Panc1 (cell line): ENCODE measurements around the gene SPPL2A. TPM values are rescaled to one million over a fixed set of nuclear protein-coding genes. Genes with fewer than 3 reads are reported as not detected.

Source experiments
- ATAC-seq: fragments of 200-7000 bp; cut with Tn5 transposase; 2 replicates; pipeline ENCODE4 v1.9.1; 2020; ENCODE audit warnings: mild to moderate bottlenecking, moderate library complexity
- BruUV-seq: library from RNA; stranded (reverse); fragments of 400-500 nt; replicated peaks from 2 replicates; lab custom pipeline; 2021; lab: Mats Ljungman, UMichigan
- CTCF ChIA-PET: fragments of 300-600 bp; sonication (Branson Sonifier 250); formaldehyde crosslinking; loops from one replicate; lab custom pipeline; 2022; ENCODE audit warnings: antibody characterized with exemption; lab: Charles Lee
- POLR2A ChIA-PET: fragments of 300-600 bp; sonication (Branson Sonifier 250); formaldehyde crosslinking; loops from one replicate; lab custom pipeline; 2022; ENCODE audit warnings: antibody characterized with exemption; lab: Charles Lee
- DNase-seq: peaks from one replicate; pipeline ENCODE4 v3.0.0-alpha.2; 2010; ENCODE audit warnings: low read depth, low spot score
- H3K27ac ChIP-seq: 2 replicates; pipeline ENCODE4 v1.5.1; 2011; ENCODE audit warnings: mild to moderate bottlenecking, low read length, inconsistent platforms
- H3K27me3 ChIP-seq: fragments of 200-500 bp; sonication (Bioruptor generic); 2 replicates; pipeline ENCODE4 v1.6.0; 2014; ENCODE audit warnings: low read length, inconsistent platforms; ENCODE audit not compliant: control insufficient read depth, insufficient read depth
- H3K36me3 ChIP-seq: fragments of 200-500 bp; sonication (Bioruptor generic); 2 replicates; pipeline ENCODE4 v1.5.1; 2014; ENCODE audit warnings: inconsistent platforms, mild to moderate bottlenecking, low read length, moderate library complexity; ENCODE audit not compliant: control insufficient read depth, insufficient read depth
- H3K4me1 ChIP-seq: 2 replicates; pipeline ENCODE4 v1.5.1; 2011; ENCODE audit warnings: inconsistent platforms, mild to moderate bottlenecking, low read length, moderate library complexity; ENCODE audit not compliant: control insufficient read depth, insufficient read depth
- H3K4me3 ChIP-seq, 2 experiments: 2 replicates each; pipeline ENCODE4 v1.5.1; 2011 to 2012; ENCODE audit warnings: low read depth in 2 of 2, low read length in 2 of 2, mild to moderate bottlenecking in 2 of 2, inconsistent platforms in 1 of 2, moderate library complexity in 1 of 2
- H3K9me3 ChIP-seq: fragments of 200-500 bp; sonication (Bioruptor generic); 2 replicates; pipeline ENCODE4 v1.5.1; 2014; ENCODE audit warnings: low read depth, mild to moderate bottlenecking, inconsistent platforms, low read length, moderate library complexity; ENCODE audit not compliant: control insufficient read depth, insufficient read depth
- CTCF ChIP-seq: fragments of 450-650 bp; IDR thresholded peaks from 2 replicates; pipeline ENCODE4 v1.5.1; 2017; ENCODE audit warnings: mild to moderate bottlenecking
- POLR2AphosphoS5 ChIP-seq: IDR thresholded peaks from 2 replicates; pipeline ENCODE4 v1.6.1; 2012; ENCODE audit warnings: mild to moderate bottlenecking, low read depth, low read length, moderate library complexity
- REST ChIP-seq, 2 experiments: IDR thresholded peaks; 2 replicates each; pipeline ENCODE4 v1.6.1; 2011 to 2012; ENCODE audit warnings: low read depth in 2 of 2, control low read depth in 1 of 2, low read length in 1 of 2, mild to moderate bottlenecking in 1 of 2, moderate library complexity in 1 of 2; ENCODE audit not compliant: insufficient read depth in 1 of 2
- SIN3A ChIP-seq: IDR thresholded peaks from 2 replicates; pipeline ENCODE4 v1.6.1; 2012; ENCODE audit warnings: low read depth, mild to moderate bottlenecking, low read length, moderate library complexity, borderline replicate concordance; ENCODE audit not compliant: insufficient read depth
- TCF7L2 ChIP-seq: IDR thresholded peaks from 2 replicates; pipeline ENCODE4 v1.6.1; 2011; ENCODE audit warnings: mild to moderate bottlenecking, low read depth, low read length, inconsistent platforms
- in situ Hi-C: cut with HindIII; loops from 2 replicates; pipeline ENCODE4 v1.10.0; 2016; ENCODE audit warnings: low sequenced_read_pairs, low pct_unique_long_range_greater_than_20kb
- intact Hi-C: fragments of 100-400 bp; cut with micrococcal nuclease; formaldehyde crosslinking; loops from one replicate; pipeline ENCODE4 v1.10.0; 2022; ENCODE audit not compliant: unreplicated experiment
- total RNA-seq: library from RNA; stranded (reverse); gene quantifications from one replicate; pipeline ENCODE4 v1.2.1, GENCODE V29; 2021; ENCODE audit not compliant: unreplicated experiment

Gene SPPL2A
- total RNA-seq, 1 experiment from 2014 or later, result 154 TPM

- Histone ChIP-seq H3K27me3 (no peaks in the 10 kb centered on the region), H3K4me3 (no peak overlapping the region), H3K4me1 (no peaks in the 10 kb centered on the region), H3K27ac (no peak overlapping the region), H3K9me3 (no peaks in the 10 kb centered on the region), H3K36me3 (peaks cover 3% of the 10 kb centered on the region; the same call in 1 of the 2 replicates)
- CTCF ChIA-PET, result no interaction called here
- no TSS peak for BruUV-seq
- DNase-seq (no peak), ATAC-seq (no peak)
- POLR2A ChIA-PET, result no interaction called here
- intact Hi-C loops, result no loop called here
- TF ChIP-seq TCF7L2, result no peak
- no peak for TF ChIP-seq CTCF
- no peak for TF ChIP-seq POLR2AphosphoS5
- TF ChIP-seq SIN3A, result no peak
- no peak for TF ChIP-seq REST (IDR thresholded peaks at IDR 0.05; ENCODE audit: insufficient read depth in 1 of 2, low read depth in 2 of 2, low read length in 1 of 2)
- in situ Hi-C loops, result no loop called here
These were observed 28.7 kb downstream of the SPPL2A start for GRCh38 chr15:50736823-50737222.

GRCh38 chr15:50735156-50735555 is 30.4 kb downstream of the SPPL2A start:
- POLR2A ChIA-PET, result no interaction called here
- Histone ChIP-seq H3K27me3 (no peaks in the 10 kb centered on the region), H3K4me1 (no peaks in the 10 kb centered on the region), H3K36me3 (peaks cover 3% of the 10 kb centered on the region; the same call in 1 of the 2 replicates), H3K9me3 (no peaks in the 10 kb centered on the region), H3K4me3 (no peak overlapping the region), H3K27ac (no peak overlapping the region)
- no TSS peak for BruUV-seq
- in situ Hi-C loops, result no loop called here
- intact Hi-C loops, result no loop called here
- CTCF ChIA-PET, result no interaction called here
- DNase-seq, result no peak
- TF ChIP-seq POLR2AphosphoS5 (no peak), SIN3A (no peak)
- no peak for ATAC-seq

- intact Hi-C loops, result no loop called here
- ChIA-PET CTCF (no interaction called here), POLR2A (no interaction called here)
- TF ChIP-seq POLR2AphosphoS5 (no peak), SIN3A (no peak), TCF7L2 (no peak), CTCF (no peak), REST (IDR thresholded peaks at IDR 0.05; ENCODE audit: insufficient read depth in 1 of 2, low read depth in 2 of 2, low read length in 1 of 2) (no peak)
- H3K27me3 ChIP-seq, result no peaks in the 10 kb centered on the region
- no TSS peak for BruUV-seq
- H3K36me3 ChIP-seq, result peaks cover 2% of the 10 kb centered on the region; the same call in 1 of the 2 replicates
- in situ Hi-C loops, result no loop called here
- no peaks in the 10 kb centered on the region for H3K9me3 ChIP-seq
- DNase-seq (no peak), ATAC-seq (no peak)
- H3K4me1 ChIP-seq, result no peaks in the 10 kb centered on the region
- H3K4me3 ChIP-seq, result no peak overlapping the region
- no peak overlapping the region for H3K27ac ChIP-seq
These were observed 39.2 kb downstream of the SPPL2A start for GRCh38 chr15:50726315-50726714.
